Bronchial smooth muscle cell (primary cell): Measurements from ENCODE around the gene SLC25A47. TPM values are rescaled to one million over a fixed set of nuclear protein-coding genes. Genes with fewer than 3 reads are reported as not detected.

Source experiments
- total RNA-seq: library from RNA; depleted of rRNA; stranded (reverse); fragments of >200 nt; gene quantifications from 2 replicates; pipeline ENCODE4 v1.2.1, GENCODE V29; 2014

SLC25A47 gene
- total RNA-seq, result not detected in 2 replicates

GRCh38 chr14:100323121-100323941 lies at the start of gene SLC25A47:
SLC25A47 (plus strand) TSS chr14:100323339; CDS start chr14:100323415, 76 bp downstream.

GRCh38 chr14:100306101-100306997 lies 16.8 kb upstream of the SLC25A47 start, which contains the start of gene SLC25A29:
SLC25A29 (minus strand) TSS chr14:100306444; CDS start chr14:100306232, 212 bp downstream.

GRCh38 chr14:100375963-100376735 lies 53.0 kb downstream of the SLC25A47 start, which contains the start of gene WDR25:
WDR25 (plus strand) TSS chr14:100376485.

Other genes starting within 250 kb of the SLC25A47 start
- gene DEGS2, start 163.7 kb upstream of the SLC25A47 start, total RNA-seq, result 0.16 and 0.26 TPM in 2 replicates
- gene YY1, start 84.2 kb upstream of the SLC25A47 start, total RNA-seq, result 29.6 and 34.8 TPM in 2 replicates
- gene SLC25A29, start 16.9 kb upstream of the SLC25A47 start, total RNA-seq, result 17.7 and 24.5 TPM in 2 replicates
- 16.2 and 18.1 TPM in 2 replicates for gene WDR25, start 53.1 kb downstream of the SLC25A47 start, total RNA-seq